ENCODE results near the gene CTIF. TPM values are rescaled to one million over a fixed set of nuclear protein-coding genes. Genes with fewer than 3 reads are reported as not detected.

The CTIF gene
- polyA plus RNA-seq, 1 of the 3 experiments (the other 2 are of a cell fraction) = 47.2 TPM

DNA sequence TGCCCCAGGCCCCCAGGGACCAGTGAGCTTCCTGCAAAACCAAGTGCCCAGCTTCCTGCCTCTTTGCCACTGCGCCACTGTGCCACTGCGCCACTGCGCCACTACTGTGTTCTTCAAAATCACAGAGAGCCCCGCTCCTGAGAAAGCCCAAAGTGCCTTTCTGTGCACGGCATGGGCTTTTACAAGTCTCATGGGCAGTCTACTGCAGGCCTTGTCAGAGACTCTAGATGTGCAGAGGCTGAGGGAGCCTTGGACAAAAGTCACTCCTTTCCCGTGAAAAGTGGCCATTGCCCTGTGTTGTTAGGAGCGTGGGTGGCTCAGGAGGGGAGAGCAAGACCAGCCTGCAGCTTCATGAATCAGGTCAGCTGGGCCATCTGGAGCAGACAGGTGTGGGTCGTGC, 231.4 kb downstream of the CTIF start:
- CTCF ChIA-PET = interaction anchor here (1.1 to 2.4 kb wide), 7 partner anchors 10 to 469 kb away, joined by 3 to 12 read pairs (median 5); no protein-coding TSS in a partner anchor
- H4K20me1 ChIP-seq (ENCODE audit: insufficient read depth) = peaks cover 10% of the 10 kb centered on the region; the same call in 1 of the 2 replicates

DNA sequence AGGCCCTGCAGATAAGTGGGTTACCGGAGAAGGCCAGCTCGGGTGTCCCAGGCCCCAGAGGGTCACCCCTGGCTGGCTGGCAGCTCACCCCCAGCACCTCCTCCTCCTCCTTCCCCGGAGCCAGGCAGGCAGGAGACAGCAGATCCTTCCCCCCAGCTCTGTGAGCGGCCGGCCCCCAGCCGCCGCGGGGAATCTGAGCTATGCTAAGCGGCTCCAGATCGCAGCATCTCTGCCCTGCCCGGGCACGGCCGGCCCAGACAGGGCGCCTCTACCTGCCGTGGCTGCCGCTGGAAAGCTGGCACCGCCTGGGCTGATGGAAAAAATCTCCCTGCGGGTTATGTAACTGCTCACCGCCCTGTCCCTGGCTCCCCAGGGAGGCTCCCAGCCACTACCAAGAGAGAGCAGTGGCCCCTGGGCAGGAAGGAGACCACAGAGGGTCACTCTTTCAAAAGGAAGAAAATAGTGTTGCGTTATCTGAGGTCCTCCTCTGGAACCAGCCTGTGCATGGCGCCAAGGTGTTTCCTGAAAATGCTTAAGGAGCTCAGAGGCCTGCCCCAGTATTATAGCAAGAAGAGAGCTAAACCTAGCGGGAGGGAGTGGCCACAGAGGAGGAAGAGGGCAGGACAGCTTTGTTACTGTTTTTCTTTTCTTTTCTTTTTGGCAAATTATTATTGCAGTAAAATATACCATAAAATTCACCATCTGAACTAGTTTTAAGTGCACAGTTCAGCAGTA, 233.0 kb downstream of the CTIF start:
- Histone ChIP-seq H3K27me3 (ENCODE audit: insufficient read depth) (no peaks in the 10 kb centered on the region), H3F3A (replicated peaks; ENCODE audit: insufficient read depth) (no peaks in the 10 kb centered on the region), H3K79me2 (ENCODE audit: insufficient read depth) (0 out of 2 replicates have a peak, but pooled peaks cover 17% of the 10 kb centered on the region), H3K4me3 (ENCODE audit: low read depth in 2 of 2, low read length in 1 of 2) (no peak overlapping the region), H3K9me3 (no peaks in the 10 kb centered on the region), H3K4me2 (no peak overlapping the region), H3K36me3 (replicated peaks in 1 of 2; ENCODE audit: control insufficient read depth in 1 of 2, insufficient read depth in 2 of 2, low read length in 1 of 2) (peaks cover 10 to 34% of the 10 kb centered on the region in 2 experiments), H3K4me1 (ENCODE audit: control insufficient read depth in 1 of 2, insufficient read depth in 2 of 2, low read depth in 1 of 2, low read length in 1 of 2) (peaks cover 2 to 37% of the 10 kb centered on the region in 2 experiments; a peak in 1 of 4 replicates), H3K9me2 (no peaks in the 10 kb centered on the region), H3K9ac (no peak overlapping the region), H3K27ac (ENCODE audit: low read depth in 2 of 2, low read length in 1 of 2) (no peak overlapping the region), H4K20me1 (ENCODE audit: insufficient read depth) (peaks cover 12% of the 10 kb centered on the region; the same call in 1 of the 2 replicates), H2AFZ (ENCODE audit: low read depth) (no peak overlapping the region)
- ChIA-PET CTCF (interaction anchor here (1.5 to 2.4 kb wide), 3 partner anchors 16 to 467 kb away, joined by 5 to 8 read pairs (median 8); no protein-coding TSS in a partner anchor), POLR2A (interaction anchor here (0.6 kb wide), 1 partner anchor 180 kb away, joined by 3 read pairs; no protein-coding TSS in a partner anchor)
- no peak for TF ChIP-seq YY1 (IDR thresholded peaks at IDR 0.05; ENCODE audit: low read depth)
- no peak for TF ChIP-seq NRF1 (IDR thresholded peaks at IDR 0.05; ENCODE audit: low read depth, low read length)
- TF ChIP-seq ELF1 (IDR thresholded peaks at IDR 0.05) = no peak
- no peak for TF ChIP-seq RFX5 (IDR thresholded peaks at IDR 0.05; ENCODE audit: low read length)
- no peak for TF ChIP-seq POLR2AphosphoS5 (IDR thresholded peaks at IDR 0.05; ENCODE audit: low read depth, low read length)
- TF ChIP-seq GABPA (IDR thresholded peaks at IDR 0.05; ENCODE audit: low read depth) = no peak
- no peak for TF ChIP-seq SIN3A (IDR thresholded peaks at IDR 0.05; ENCODE audit: borderline replicate concordance, low read depth, low read length)
- TF ChIP-seq ZBTB33 (IDR thresholded peaks at IDR 0.05; ENCODE audit: borderline replicate concordance, low read depth) = no peak
- TF ChIP-seq CHD2 (IDR thresholded peaks at IDR 0.05; ENCODE audit: low read length, partially characterized antibody) = no peak
- TF ChIP-seq, protein P1, sequence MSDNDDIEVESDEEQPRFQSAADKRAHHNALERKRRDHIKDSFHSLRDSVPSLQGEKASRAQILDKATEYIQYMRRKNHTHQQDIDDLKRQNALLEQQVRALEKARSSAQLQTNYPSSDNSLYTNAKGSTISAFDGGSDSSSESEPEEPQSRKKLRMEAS (IDR thresholded peaks at IDR 0.05; ENCODE audit: low read depth) = no peak
- TF ChIP-seq TCF12 (IDR thresholded peaks at IDR 0.05) = no peak
- 88% methylated on average over 5 of the region's 22 CpGs for WGBS (ENCODE audit: low lambda C conversion rate)
- DNase-seq = no peak

More for the DNA sequence above, 231.4 kb downstream of the CTIF start:
- 96% methylated on average over 8 of the region's 8 CpGs for WGBS (ENCODE audit: low lambda C conversion rate)
- Histone ChIP-seq H2AFZ (ENCODE audit: low read depth) (no peak overlapping the region), H3K27me3 (ENCODE audit: insufficient read depth) (no peaks in the 10 kb centered on the region), H3K4me3 (ENCODE audit: low read depth in 2 of 2, low read length in 1 of 2) (no peak overlapping the region), H3K4me2 (no peak overlapping the region), H3K9me2 (no peaks in the 10 kb centered on the region), H3K36me3 (replicated peaks in 1 of 2; ENCODE audit: control insufficient read depth in 1 of 2, insufficient read depth in 2 of 2, low read length in 1 of 2) (peaks cover 8 to 40% of the 10 kb centered on the region in 2 experiments), H3K79me2 (ENCODE audit: insufficient read depth) (0 out of 2 replicates have a peak, but pooled peaks cover 12% of the 10 kb centered on the region), H3K27ac (ENCODE audit: low read depth in 2 of 2, low read length in 1 of 2) (no peak overlapping the region; a peak in 1 of 4 replicates), H3F3A (replicated peaks; ENCODE audit: insufficient read depth) (no peaks in the 10 kb centered on the region), H3K9ac (no peak overlapping the region), H3K4me1 (ENCODE audit: control insufficient read depth in 1 of 2, insufficient read depth in 2 of 2, low read depth in 1 of 2, low read length in 1 of 2) (peaks cover 0 to 24% of the 10 kb centered on the region in 2 experiments; a peak in 1 of 4 replicates), H3K9me3 (no peaks in the 10 kb centered on the region)
- POLR2A ChIA-PET = no interaction called here
- TF ChIP-seq, protein P2, sequence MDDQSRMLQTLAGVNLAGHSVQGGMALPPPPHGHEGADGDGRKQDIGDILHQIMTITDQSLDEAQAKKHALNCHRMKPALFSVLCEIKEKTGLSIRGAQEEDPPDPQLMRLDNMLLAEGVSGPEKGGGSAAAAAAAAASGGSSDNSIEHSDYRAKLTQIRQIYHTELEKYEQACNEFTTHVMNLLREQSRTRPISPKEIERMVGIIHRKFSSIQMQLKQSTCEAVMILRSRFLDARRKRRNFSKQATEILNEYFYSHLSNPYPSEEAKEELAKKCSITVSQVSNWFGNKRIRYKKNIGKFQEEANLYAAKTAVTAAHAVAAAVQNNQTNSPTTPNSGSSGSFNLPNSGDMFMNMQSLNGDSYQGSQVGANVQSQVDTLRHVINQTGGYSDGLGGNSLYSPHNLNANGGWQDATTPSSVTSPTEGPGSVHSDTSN (IDR thresholded peaks at IDR 0.05) = no peak
- TF ChIP-seq NRF1 (IDR thresholded peaks at IDR 0.05; ENCODE audit: low read depth, low read length) = no peak
- TF ChIP-seq, protein P1 (IDR thresholded peaks at IDR 0.05; ENCODE audit: low read depth) = no peak
- no peak for TF ChIP-seq YY1 (IDR thresholded peaks at IDR 0.05; ENCODE audit: low read depth)
- no peak for TF ChIP-seq FOXM1 (IDR thresholded peaks at IDR 0.05; ENCODE audit: low read depth)
- TF ChIP-seq MXI1 (IDR thresholded peaks at IDR 0.05; ENCODE audit: low read depth, low read length) = no peak
- no peak for TF ChIP-seq RFX5 (IDR thresholded peaks at IDR 0.05; ENCODE audit: low read length)
- TF ChIP-seq POLR2AphosphoS5 (IDR thresholded peaks at IDR 0.05; ENCODE audit: low read depth, low read length) = no peak
- no peak for TF ChIP-seq TCF12 (IDR thresholded peaks at IDR 0.05)
- DNase-seq = no peak

Measured in SK-N-SH (cell line).